Epithelial cell of esophagus (primary cell): ENCODE data around the gene EEPD1.
"Not testable (repeated sequence)": the region's sequence is repeated elsewhere in the genome, so short reads cannot be mapped to it uniquely, and the experiment has no call there.

Source experiments
- DNase-seq: peaks from one replicate; pipeline ENCODE4 v3.0.0; 2010; ENCODE audit warnings: low read depth
- H3K4me3 ChIP-seq: 2 replicates; pipeline ENCODE4 v1.5.1; 2011; ENCODE audit warnings: mild to moderate bottlenecking, low read length, control low read depth
- TF ChIP-seq, protein P1 (sequence below): IDR thresholded peaks from 2 replicates; pipeline ENCODE4 v1.5.1; 2011; ENCODE audit warnings: low read depth, mild to moderate bottlenecking, low read length, control low read depth, inconsistent platforms; ENCODE audit not compliant: insufficient read depth; ENCODE audit errors: missing control alignments

EEPD1 gene

DNA sequence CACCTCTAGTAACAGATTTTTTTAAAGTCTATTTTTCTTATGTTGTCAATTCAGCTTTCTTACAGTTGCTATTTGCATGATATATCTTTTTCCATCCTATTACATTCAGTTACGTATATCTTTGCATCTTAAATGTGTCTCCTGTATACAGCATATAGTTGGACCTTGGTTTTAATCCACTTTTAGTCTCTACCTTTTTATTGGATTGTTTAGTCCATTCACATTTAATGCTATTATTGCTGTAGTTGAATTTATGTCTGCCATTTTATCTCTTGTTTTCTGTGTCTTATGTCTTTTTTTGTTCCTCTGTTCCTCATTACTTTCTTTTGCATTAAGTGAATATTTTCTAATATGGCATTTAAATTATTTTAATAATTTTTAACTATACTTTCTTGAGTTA is 100.6 kb downstream of the EEPD1 start:
- TF ChIP-seq, protein P1, sequence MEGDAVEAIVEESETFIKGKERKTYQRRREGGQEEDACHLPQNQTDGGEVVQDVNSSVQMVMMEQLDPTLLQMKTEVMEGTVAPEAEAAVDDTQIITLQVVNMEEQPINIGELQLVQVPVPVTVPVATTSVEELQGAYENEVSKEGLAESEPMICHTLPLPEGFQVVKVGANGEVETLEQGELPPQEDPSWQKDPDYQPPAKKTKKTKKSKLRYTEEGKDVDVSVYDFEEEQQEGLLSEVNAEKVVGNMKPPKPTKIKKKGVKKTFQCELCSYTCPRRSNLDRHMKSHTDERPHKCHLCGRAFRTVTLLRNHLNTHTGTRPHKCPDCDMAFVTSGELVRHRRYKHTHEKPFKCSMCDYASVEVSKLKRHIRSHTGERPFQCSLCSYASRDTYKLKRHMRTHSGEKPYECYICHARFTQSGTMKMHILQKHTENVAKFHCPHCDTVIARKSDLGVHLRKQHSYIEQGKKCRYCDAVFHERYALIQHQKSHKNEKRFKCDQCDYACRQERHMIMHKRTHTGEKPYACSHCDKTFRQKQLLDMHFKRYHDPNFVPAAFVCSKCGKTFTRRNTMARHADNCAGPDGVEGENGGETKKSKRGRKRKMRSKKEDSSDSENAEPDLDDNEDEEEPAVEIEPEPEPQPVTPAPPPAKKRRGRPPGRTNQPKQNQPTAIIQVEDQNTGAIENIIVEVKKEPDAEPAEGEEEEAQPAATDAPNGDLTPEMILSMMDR = no peak

GRCh38 chr7:36258510-36259259 is 105.6 kb downstream of the EEPD1 start:
- H3K4me3 ChIP-seq = not testable (repeated sequence)
- peak; percentile 85 for DNase-seq

More for the DNA sequence above, 100.6 kb downstream of the EEPD1 start:
- H3K4me3 ChIP-seq = no peak overlapping the region
- DNase-seq = no peak

GRCh38 chr7:36260481-36260880 is 107.4 kb downstream of the EEPD1 start:
- no peak overlapping the region for H3K4me3 ChIP-seq
- TF ChIP-seq, protein P1 = no peak
- DNase-seq = no peak

DNA sequence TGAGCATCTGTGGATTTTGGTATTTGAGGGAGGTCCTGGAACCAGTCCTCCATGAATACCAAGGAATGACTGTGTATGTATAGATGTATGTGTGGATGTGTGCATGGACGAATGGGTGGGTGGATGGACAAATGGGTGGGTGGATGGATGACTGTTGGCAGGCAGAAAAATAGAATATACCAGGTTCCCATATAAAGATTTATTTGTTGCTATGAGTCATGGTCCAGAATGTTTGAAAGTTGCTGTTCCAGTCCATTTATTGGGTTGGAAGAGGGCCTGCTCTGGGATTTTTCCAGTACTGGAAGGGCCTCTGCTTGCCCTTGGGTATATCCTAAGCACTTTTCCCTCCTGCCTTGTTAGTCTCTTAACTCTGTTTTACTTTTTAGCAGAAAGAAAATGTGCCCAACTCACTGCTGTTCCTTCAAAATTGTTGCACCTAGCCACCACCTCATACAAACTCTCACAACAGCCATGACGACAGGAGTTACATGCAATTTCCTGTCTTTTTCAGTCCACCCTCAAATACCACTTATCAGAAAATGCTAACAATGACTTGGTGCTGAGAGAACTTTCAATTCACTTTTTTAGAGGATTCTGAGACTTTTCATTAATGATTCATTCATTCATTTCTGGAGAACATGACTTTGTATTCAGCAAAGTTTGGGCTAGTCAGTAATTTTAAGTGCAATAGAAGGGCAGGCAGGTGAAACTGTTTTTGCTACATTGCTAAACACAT is 108.1 kb downstream of the EEPD1 start:
- no peak for DNase-seq
- H3K4me3 ChIP-seq = no peak overlapping the region
- TF ChIP-seq, protein P1 = no peak

DNA sequence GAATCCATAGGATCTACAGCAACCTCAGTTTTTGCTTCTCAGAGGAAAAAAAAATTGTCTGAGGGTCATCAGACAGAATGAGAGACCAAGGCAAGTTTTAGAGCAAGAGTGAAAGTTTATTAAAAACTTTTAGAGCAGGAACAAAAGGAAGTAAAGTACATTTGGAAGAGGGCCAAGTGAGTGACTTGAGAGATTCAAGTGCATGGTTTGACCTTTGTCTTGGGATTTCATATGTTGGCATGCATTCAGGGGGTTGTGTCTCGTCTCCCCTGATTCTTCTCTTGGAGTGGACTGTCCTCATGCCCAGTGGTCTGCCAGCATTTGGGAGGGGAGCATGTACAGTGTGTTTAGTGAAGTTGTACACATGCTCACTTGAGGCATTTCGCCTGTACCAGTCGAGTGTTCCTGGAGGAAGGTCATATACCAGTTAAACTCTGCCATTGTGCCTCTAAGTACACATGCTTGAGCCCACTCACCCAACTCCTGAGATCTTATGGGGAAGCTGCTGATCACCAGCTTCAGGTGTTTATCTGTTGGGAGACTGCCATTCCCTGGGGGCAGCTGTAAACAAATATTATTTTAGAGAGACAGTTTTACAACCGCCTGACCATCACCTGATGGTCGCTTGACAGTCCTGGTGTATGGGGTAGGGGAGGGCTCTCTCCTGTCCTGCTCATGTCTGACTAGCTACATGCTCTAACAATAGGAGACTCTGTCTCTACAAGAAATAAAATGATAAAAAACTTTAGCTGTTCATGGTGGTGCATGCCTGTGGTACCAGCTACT is 109.4 kb downstream of the EEPD1 start:
- no peak overlapping the region for H3K4me3 ChIP-seq
- TF ChIP-seq, protein P1 = no peak
- DNase-seq = no peak

- no peak for DNase-seq
- TF ChIP-seq, protein P1 = no peak
- no peak overlapping the region for H3K4me3 ChIP-seq
Observed at GRCh38 chr7:36263095-36263484, 110.0 kb downstream of the EEPD1 start.

GRCh38 chr7:36264123-36264801 is 111.2 kb downstream of the EEPD1 start:
- no peak overlapping the region for H3K4me3 ChIP-seq
- TF ChIP-seq, protein P1 = no peak
- DNase-seq = no peak
